IPS-20b (cell line): ENCODE results near the gene NAV2.

ENCODE experiments used
- H3K27ac ChIP-seq: one replicate; pipeline ENCODE4 v1.5.1; 2013; ENCODE audit warnings: low read length
- H3K27me3 ChIP-seq: 2 replicates; pipeline ENCODE4 v1.6.1; 2013; ENCODE audit warnings: mild to moderate bottlenecking, low read length, inconsistent platforms; ENCODE audit not compliant: insufficient read depth
- H3K36me3 ChIP-seq: 2 replicates; pipeline ENCODE4 v1.6.1; 2013; ENCODE audit warnings: low read depth, mild to moderate bottlenecking, inconsistent platforms, low read length, moderate library complexity; ENCODE audit not compliant: insufficient read depth
- H3K4me1 ChIP-seq: 2 replicates; pipeline ENCODE4 v1.6.1; 2013; ENCODE audit warnings: mild to moderate bottlenecking, control low read depth, inconsistent platforms, low read length, moderate library complexity; ENCODE audit not compliant: insufficient read depth
- H3K4me3 ChIP-seq: 2 replicates; pipeline ENCODE4 v1.5.1; 2013; ENCODE audit warnings: mild to moderate bottlenecking, low read length, inconsistent platforms
- H3K9ac ChIP-seq: 2 replicates; pipeline ENCODE4 v1.6.1; 2013; ENCODE audit warnings: low read depth, mild to moderate bottlenecking, inconsistent platforms, low read length, moderate library complexity
- H3K9me3 ChIP-seq: 2 replicates; pipeline ENCODE4 v1.6.1; 2013; ENCODE audit warnings: mild to moderate bottlenecking, low read depth, low read length, inconsistent platforms; ENCODE audit not compliant: insufficient read depth

Gene NAV2

DNA sequence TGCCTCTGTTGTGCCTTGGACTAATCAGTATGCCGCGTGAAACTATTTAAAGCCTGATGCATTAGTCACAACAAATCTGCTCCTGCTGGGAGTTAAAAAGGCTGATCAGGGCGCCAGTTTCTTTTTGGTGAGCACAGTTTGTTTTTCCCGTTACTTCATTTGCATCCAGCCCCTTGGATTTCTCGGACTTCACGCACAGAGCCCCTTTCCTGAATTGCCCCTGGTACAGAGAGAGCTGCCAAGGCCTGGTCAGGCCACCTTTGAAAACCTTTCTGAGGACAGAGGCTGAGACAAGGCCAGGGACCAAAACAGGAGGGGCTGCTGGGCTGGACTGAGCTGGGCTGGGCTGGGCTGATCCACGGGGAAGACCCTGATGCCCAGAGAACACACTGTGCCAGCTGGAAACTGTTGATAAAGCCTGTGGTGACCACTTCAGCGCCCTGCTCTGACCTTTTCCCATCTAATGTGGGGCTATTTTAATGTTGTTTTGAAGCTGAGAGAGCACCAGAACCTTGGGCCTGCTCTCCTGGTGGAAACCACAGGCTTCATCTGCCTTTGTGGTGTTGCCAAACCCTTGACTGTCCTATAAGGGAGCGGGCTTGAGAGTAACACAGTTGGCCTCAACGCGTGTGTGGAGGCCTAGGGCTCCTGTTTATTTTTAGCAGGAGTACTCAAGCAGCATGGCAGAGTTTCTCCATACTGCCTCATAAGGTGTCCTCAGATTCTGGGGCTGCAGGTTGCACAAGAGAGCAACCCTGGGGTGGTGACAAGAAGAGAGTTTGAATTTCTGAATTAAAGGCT, 44.2 kb downstream of the NAV2 start:
- no peaks in the 10 kb centered on the region for H3K36me3 ChIP-seq
- H3K9me3 ChIP-seq = no peaks in the 10 kb centered on the region

DNA sequence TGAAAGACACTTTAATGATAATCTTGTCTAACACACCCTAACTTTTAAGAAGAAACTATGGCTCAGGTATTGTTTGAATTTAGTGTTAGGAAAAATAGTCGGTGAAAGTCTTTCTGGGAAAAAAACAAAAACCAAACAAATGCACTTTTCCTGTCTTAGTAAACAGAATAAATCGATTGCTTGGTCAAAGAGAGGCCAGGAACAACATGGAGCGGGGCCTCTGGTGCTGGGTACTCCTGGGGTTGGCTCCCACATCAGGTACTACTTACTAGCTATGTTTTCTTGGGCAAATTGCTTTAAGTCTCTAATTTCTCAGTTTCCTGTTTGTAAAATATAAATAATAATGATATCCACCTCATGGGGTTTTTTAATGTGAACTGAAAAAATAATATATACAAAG, 46.8 kb downstream of the NAV2 start:
- Histone ChIP-seq H3K27me3 (no peaks in the 10 kb centered on the region), H3K9ac (no peak overlapping the region), H3K36me3 (no peaks in the 10 kb centered on the region)

More for the DNA sequence above, 44.2 kb downstream of the NAV2 start:
- no peak overlapping the region for H3K9ac ChIP-seq
- H3K4me3 ChIP-seq = no peak overlapping the region
- H3K27ac ChIP-seq = no peak overlapping the region
- peaks cover 27% of the 10 kb centered on the region; the same call in 1 of the 2 replicates for H3K4me1 ChIP-seq
- no peaks in the 10 kb centered on the region for H3K27me3 ChIP-seq

DNA sequence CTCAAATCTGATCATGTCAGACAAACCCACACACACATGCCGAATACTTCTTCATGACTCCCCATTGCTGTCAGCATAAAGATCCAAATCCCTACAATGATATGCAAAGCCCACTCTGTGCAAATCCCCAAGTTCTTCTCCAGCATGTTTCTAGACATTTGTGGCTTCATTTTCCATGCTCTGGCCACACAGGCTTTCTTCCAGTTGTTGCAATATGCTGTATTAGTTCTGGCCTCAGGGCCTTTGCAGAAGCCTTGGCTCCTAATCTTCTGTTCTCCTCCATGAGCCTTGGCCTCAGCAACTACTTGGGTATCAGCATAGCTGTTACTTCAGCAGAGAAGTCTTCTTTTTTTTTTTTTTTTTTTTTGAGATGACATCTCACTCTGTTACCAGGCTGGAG, 49.6 kb downstream of the NAV2 start:
- Histone ChIP-seq H3K4me1 (peaks cover 17% of the 10 kb centered on the region; the same call in 1 of the 2 replicates), H3K27ac (no peak overlapping the region), H3K9me3 (no peaks in the 10 kb centered on the region), H3K36me3 (no peaks in the 10 kb centered on the region), H3K4me3 (no peak overlapping the region), H3K27me3 (no peaks in the 10 kb centered on the region), H3K9ac (no peak overlapping the region)

More for the DNA sequence above, 46.8 kb downstream of the NAV2 start:
- no peaks in the 10 kb centered on the region for H3K9me3 ChIP-seq
- H3K27ac ChIP-seq = no peak overlapping the region
- H3K4me1 ChIP-seq = peaks cover 23% of the 10 kb centered on the region; the same call in 1 of the 2 replicates
- H3K4me3 ChIP-seq = no peak overlapping the region

DNA sequence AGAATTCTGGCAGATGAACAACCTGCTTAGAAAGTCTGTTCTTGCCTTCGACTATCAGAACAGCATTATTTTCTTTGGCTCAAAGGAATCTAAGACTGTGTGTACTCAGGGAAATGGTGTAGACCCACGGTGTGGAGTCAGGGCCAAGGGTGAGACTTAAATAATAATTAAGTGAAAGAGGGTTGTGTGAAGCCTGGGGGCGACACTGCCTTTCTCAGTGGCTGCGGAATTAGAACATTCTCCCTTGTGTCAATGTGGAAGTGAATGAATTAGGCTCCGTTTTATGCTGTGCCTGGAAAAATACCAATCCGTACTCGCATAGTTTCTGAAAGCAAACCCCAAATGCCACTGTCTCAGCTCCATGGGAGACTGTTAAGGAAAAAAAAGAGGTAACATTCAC, 50.7 kb downstream of the NAV2 start:
- Histone ChIP-seq H3K27me3 (no peaks in the 10 kb centered on the region), H3K4me3 (no peak overlapping the region), H3K36me3 (no peaks in the 10 kb centered on the region), H3K9ac (peak overlapping the region; percentile 14; the same call in 1 of the 2 replicates), H3K4me1 (peaks cover 17% of the 10 kb centered on the region; the same call in 1 of the 2 replicates), H3K27ac (no peak overlapping the region), H3K9me3 (no peaks in the 10 kb centered on the region)

DNA sequence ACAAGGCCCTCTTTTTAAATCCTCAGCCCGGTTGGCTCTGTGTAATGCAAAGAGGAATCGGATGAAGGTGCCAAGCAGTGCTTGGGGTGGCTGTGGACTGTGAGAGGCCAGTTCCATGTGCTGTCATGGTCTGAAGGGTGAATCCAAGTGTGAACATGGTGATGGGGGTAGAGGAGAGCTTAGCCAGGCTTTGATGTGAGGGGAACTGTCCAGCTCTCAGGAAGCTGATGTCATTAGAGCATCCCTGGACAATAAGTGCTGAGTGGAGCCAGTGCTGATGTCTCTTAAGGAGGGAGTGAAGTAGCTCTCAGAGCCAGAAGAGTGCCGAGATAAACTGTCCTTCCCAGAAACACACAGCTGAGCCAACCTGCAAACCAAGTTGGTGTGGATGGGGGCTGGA, 53.6 kb downstream of the NAV2 start:
- peaks cover 20% of the 10 kb centered on the region for H3K4me1 ChIP-seq
- no peak overlapping the region for H3K4me3 ChIP-seq
- no peaks in the 10 kb centered on the region for H3K9me3 ChIP-seq
- H3K27ac ChIP-seq = no peak overlapping the region
- no peaks in the 10 kb centered on the region for H3K36me3 ChIP-seq
- H3K27me3 ChIP-seq = no peaks in the 10 kb centered on the region
- H3K9ac ChIP-seq = no peak overlapping the region

DNA sequence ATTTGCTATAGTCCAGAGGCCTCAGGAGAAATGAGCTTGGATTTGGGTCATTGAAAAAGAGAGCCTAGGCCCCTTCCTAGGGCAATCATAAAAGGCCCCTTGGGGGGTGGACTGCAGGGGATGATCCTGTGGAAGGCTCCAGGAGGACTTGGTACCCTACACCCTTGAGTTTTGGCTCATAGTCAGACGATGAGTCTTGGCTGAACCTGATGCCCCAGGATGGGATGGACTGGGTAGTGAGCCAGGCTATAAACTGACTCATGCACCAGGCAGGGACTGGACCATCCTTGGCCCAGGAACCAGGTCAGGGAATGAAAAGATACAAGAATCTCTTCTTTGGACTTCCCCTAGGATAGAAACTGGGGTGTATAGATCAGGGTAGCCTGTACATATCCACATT, 54.2 kb downstream of the NAV2 start:
- no peaks in the 10 kb centered on the region for H3K36me3 ChIP-seq
- no peaks in the 10 kb centered on the region for H3K27me3 ChIP-seq
- H3K9ac ChIP-seq = no peak overlapping the region
- no peak overlapping the region for H3K27ac ChIP-seq
- peaks cover 24% of the 10 kb centered on the region for H3K4me1 ChIP-seq
- no peaks in the 10 kb centered on the region for H3K9me3 ChIP-seq
- no peak overlapping the region for H3K4me3 ChIP-seq

DNA sequence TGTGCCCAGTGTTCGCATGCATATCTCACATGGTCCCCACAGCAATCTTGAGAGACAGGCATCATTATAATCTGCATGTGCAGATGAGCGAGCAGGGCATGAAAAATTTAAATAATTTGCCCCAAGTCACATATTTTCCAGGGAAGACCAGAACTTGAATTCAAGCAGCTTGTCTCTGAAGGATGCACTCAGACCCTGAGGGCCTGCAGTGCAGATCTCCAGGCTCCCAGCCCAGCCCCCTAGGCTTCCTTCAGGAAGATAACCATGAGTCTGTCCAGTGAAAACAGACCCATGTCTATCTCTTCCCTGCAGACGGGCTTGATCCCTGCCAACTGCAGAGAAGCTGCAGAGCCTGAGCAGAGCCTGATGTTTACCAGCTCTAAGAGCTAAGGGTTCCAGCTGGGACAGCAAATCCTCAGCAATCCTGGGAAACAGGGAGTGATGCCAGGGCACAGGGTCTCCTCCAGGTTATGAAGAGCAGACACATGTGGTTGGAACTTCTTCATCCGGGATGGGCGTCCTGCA, 55.1 kb downstream of the NAV2 start:
- Histone ChIP-seq H3K27me3 (no peaks in the 10 kb centered on the region), H3K9ac (no peak overlapping the region), H3K9me3 (no peaks in the 10 kb centered on the region), H3K4me3 (no peak overlapping the region), H3K27ac (no peak overlapping the region), H3K36me3 (no peaks in the 10 kb centered on the region), H3K4me1 (peaks cover 31% of the 10 kb centered on the region)

DNA sequence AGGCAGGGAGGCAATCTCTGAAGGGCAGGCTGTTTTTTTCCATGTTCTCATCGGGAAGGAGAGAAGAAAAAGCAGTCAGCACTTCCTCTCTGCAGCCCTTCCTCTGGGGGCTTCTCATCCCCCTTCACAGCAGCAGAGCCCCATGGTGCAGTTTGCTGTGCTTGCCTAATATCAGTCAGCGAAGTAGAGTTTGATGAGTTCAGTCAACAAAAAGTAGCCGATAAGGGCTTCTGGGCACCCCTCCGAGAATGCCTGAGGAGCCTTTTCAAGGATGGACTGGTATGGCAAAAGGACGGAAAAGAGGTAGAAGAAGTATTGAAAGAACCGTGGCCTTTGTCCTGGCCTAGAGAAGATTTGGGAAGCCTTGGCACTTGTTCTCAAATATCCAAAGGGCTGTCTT, 55.6 kb downstream of the NAV2 start:
- Histone ChIP-seq H3K9me3 (no peaks in the 10 kb centered on the region), H3K36me3 (no peaks in the 10 kb centered on the region), H3K9ac (no peak overlapping the region), H3K27me3 (0 out of 2 replicates have a peak, but pooled peaks cover 2% of the 10 kb centered on the region), H3K4me3 (no peak overlapping the region), H3K4me1 (peaks cover 33% of the 10 kb centered on the region), H3K27ac (no peak overlapping the region)

DNA sequence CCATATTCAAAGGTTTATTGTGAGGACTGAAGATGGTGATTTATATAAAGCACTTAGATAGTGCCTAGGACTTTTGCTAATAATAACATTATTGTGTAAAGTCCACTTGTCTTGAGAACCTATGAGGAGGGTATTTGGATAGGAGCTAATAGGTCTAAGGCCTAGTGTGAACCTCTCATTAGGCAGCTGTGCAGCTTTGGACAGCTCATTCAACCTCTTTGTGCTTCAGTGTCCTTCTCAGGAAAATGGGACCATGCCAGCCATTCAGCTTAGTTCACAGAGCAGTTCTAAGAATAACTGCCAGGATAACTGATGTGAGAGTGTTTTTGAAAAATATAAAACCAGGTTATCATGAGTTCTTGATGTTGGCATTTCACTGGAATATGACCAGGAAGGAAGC, 56.2 kb downstream of the NAV2 start:
- H3K9me3 ChIP-seq = no peaks in the 10 kb centered on the region
- H3K36me3 ChIP-seq = no peaks in the 10 kb centered on the region
- peaks cover 8% of the 10 kb centered on the region; the same call in 1 of the 2 replicates for H3K27me3 ChIP-seq
- peaks cover 29% of the 10 kb centered on the region for H3K4me1 ChIP-seq
- no peak overlapping the region for H3K27ac ChIP-seq
- no peak overlapping the region for H3K4me3 ChIP-seq
- H3K9ac ChIP-seq = no peak overlapping the region

DNA sequence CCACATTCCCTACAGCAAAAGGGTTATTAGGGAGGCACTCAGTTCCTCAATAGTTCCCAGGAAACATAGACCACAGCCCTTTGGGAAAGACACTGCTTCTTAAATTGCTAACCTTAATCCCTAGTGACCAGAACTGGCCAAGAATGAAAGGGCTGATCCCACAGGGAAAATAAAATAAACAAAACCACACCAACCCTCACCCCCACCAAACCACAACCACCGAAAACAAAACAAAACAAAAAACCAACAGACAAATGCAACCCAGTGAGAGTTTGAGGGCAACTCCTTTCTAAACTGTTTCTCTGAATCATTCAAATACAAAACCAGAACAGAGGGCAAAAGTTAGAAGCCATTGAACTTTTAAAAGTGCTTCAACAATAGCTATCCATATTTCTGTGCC, 57.2 kb downstream of the NAV2 start:
- Histone ChIP-seq H3K36me3 (no peaks in the 10 kb centered on the region), H3K27me3 (peaks cover 17% of the 10 kb centered on the region; the same call in 1 of the 2 replicates), H3K4me1 (peaks cover 29% of the 10 kb centered on the region), H3K9me3 (no peaks in the 10 kb centered on the region), H3K27ac (peak overlapping the region; percentile 19), H3K4me3 (no peak overlapping the region), H3K9ac (no peak overlapping the region)

DNA sequence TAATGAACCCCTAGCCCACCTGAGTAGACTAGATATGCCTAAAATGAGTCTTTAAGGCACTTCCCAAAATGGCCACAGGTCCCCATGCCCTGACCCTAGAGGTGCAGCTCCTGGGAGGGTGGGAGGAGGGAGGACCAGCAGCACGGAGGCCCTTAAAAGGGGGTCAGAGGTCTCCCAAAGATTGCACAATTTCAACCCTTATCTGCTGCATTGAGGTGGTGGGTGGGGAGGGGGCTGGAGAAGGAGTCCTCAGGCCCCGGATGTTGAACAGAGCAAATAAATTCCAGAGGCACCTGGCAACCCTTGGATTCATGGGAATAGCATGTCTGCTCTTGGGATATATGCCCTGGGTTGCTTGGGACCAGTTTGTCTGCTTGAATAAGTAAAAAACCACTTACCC, 57.6 kb downstream of the NAV2 start:
- H3K9me3 ChIP-seq = no peaks in the 10 kb centered on the region
- H3K27me3 ChIP-seq = peaks cover 19% of the 10 kb centered on the region; the same call in 1 of the 2 replicates
- H3K9ac ChIP-seq = no peak overlapping the region
- H3K36me3 ChIP-seq = no peaks in the 10 kb centered on the region
- H3K27ac ChIP-seq = no peak overlapping the region
- H3K4me3 ChIP-seq = no peak overlapping the region
- peaks cover 29% of the 10 kb centered on the region for H3K4me1 ChIP-seq

DNA sequence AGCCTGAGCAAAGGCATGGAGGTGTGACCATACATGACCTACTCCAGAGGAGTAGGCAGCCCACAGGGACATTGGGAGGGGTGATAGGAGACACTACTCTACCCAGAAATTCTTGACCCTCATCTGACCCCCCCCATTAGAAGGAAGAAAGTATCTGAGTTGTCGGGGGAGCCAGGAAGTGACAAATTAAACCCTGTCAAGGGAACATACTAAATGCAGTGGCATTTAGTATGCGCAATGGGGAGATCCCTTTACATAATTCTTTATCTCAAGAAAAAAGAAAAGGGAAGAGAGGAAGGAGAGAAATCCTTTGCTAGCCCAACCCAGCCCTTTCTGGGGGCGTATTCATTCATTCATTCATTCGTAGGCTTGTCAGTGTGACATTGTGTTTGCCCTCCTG, 58.8 kb downstream of the NAV2 start:
- peak overlapping the region; percentile 62 for H3K27ac ChIP-seq
- H3K4me3 ChIP-seq = peak overlapping the region; percentile 22; the same call in 1 of the 2 replicates
- peaks cover 29% of the 10 kb centered on the region for H3K4me1 ChIP-seq
- H3K36me3 ChIP-seq = no peaks in the 10 kb centered on the region
- H3K9ac ChIP-seq = peak overlapping the region; percentile 3; the same call in 1 of the 2 replicates
- peaks cover 23% of the 10 kb centered on the region; the same call in 1 of the 2 replicates for H3K27me3 ChIP-seq
- no peaks in the 10 kb centered on the region for H3K9me3 ChIP-seq
